ENCODE measurements around the gene TRAF6. TPM values are rescaled to one million over a fixed set of nuclear protein-coding genes. Genes with fewer than 3 reads are reported as not detected.
A peak's percentile ranks its signal among the peaks of the same experiment; 100 is the strongest.

The TRAF6 gene
- total and polyA plus RNA-seq, 10 of the 15 experiments (the other 5 are each of a cell fraction or from before 2014, with no cell fraction given), result 1.4 to 10.9 (median 7.0) TPM

DNA sequence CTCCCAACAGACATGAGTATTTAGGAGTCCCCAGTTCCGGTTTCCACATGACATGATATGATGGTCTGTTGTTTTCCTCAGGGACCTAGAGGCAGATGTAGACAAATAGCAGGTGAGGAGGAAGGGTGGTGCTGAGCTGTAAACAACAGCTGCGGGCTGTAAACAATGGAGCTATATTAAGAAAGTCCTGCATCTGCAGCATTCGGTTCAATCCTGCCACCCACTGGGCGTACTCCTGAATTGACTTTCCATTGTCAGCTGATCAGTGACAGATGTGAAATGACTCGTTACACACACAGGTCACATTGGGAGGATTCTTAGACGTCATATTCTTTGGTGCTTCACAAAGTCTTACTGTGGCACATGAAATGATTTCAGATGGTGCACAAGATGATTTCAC lies 30.9 kb upstream of the TRAF6 start (continued):
- TF ChIP-seq, protein P1, sequence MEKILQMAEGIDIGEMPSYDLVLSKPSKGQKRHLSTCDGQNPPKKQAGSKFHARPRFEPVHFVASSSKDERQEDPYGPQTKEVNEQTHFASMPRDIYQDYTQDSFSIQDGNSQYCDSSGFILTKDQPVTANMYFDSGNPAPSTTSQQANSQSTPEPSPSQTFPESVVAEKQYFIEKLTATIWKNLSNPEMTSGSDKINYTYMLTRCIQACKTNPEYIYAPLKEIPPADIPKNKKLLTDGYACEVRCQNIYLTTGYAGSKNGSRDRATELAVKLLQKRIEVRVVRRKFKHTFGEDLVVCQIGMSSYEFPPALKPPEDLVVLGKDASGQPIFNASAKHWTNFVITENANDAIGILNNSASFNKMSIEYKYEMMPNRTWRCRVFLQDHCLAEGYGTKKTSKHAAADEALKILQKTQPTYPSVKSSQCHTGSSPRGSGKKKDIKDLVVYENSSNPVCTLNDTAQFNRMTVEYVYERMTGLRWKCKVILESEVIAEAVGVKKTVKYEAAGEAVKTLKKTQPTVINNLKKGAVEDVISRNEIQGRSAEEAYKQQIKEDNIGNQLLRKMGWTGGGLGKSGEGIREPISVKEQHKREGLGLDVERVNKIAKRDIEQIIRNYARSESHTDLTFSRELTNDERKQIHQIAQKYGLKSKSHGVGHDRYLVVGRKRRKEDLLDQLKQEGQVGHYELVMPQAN (conservative IDR thresholded peaks at IDR 0.05), result no peak
- no peak for TF ChIP-seq KAT2A (conservative IDR thresholded peaks at IDR 0.05; ENCODE audit: control insufficient read depth, low read depth, low read length)
- TF ChIP-seq EED (IDR thresholded peaks at IDR 0.05; ENCODE audit: low read depth), result no peak
- TF ChIP-seq CEBPB (IDR thresholded peaks at IDR 0.05; ENCODE audit: borderline replicate concordance in 1 of 2, low read depth in 2 of 2, low read length in 2 of 2), result no peak
- TF ChIP-seq, protein P2, sequence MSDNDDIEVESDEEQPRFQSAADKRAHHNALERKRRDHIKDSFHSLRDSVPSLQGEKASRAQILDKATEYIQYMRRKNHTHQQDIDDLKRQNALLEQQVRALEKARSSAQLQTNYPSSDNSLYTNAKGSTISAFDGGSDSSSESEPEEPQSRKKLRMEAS (IDR thresholded peaks at IDR 0.05; ENCODE audit: low read depth, low read length), result no peak
- no peak for TF ChIP-seq BCL11A (IDR thresholded peaks at IDR 0.05; ENCODE audit: low read depth, low read length)
- TF ChIP-seq, protein P3, sequence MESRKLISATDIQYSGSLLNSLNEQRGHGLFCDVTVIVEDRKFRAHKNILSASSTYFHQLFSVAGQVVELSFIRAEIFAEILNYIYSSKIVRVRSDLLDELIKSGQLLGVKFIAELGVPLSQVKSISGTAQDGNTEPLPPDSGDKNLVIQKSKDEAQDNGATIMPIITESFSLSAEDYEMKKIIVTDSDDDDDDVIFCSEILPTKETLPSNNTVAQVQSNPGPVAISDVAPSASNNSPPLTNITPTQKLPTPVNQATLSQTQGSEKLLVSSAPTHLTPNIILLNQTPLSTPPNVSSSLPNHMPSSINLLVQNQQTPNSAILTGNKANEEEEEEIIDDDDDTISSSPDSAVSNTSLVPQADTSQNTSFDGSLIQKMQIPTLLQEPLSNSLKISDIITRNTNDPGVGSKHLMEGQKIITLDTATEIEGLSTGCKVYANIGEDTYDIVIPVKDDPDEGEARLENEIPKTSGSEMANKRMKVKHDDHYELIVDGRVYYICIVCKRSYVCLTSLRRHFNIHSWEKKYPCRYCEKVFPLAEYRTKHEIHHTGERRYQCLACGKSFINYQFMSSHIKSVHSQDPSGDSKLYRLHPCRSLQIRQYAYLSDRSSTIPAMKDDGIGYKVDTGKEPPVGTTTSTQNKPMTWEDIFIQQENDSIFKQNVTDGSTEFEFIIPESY (IDR thresholded peaks at IDR 0.05), result no peak
- TF ChIP-seq, protein P4, sequence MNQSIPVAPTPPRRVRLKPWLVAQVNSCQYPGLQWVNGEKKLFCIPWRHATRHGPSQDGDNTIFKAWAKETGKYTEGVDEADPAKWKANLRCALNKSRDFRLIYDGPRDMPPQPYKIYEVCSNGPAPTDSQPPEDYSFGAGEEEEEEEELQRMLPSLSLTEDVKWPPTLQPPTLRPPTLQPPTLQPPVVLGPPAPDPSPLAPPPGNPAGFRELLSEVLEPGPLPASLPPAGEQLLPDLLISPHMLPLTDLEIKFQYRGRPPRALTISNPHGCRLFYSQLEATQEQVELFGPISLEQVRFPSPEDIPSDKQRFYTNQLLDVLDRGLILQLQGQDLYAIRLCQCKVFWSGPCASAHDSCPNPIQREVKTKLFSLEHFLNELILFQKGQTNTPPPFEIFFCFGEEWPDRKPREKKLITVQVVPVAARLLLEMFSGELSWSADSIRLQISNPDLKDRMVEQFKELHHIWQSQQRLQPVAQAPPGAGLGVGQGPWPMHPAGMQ (IDR thresholded peaks at IDR 0.05; ENCODE audit: borderline replicate concordance), result no peak
- peak; percentile 90 for TF ChIP-seq IRF4 (IDR thresholded peaks at IDR 0.05; ENCODE audit: low read depth, low read length)
- TF ChIP-seq KDM1A (IDR thresholded peaks at IDR 0.05; ENCODE audit: borderline replicate concordance), result no peak
- TF ChIP-seq RFX5 (IDR thresholded peaks at IDR 0.05; ENCODE audit: low read depth, low read length), result no peak
- TF ChIP-seq, protein P5, sequence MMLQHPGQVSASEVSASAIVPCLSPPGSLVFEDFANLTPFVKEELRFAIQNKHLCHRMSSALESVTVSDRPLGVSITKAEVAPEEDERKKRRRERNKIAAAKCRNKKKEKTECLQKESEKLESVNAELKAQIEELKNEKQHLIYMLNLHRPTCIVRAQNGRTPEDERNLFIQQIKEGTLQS (IDR thresholded peaks at IDR 0.05; ENCODE audit: borderline replicate concordance, extremely low read depth, low read depth, low read length), result 0 out of 2 replicates have a peak, but pooled peaks have one; percentile 23
- no peak for TF ChIP-seq EZH2 (IDR thresholded peaks at IDR 0.05; ENCODE audit: borderline replicate concordance, control insufficient read depth, low read depth, low read length)
- peak in 1 of 2 experiments; percentile 33; a peak in 1 of 4 replicates for TF ChIP-seq IKZF2 (IDR thresholded peaks at IDR 0.05)
- TF ChIP-seq RAD21 (IDR thresholded peaks at IDR 0.05; ENCODE audit: insufficient read depth, low read depth, low read length), result peak; percentile 56
- TF ChIP-seq, protein P6, sequence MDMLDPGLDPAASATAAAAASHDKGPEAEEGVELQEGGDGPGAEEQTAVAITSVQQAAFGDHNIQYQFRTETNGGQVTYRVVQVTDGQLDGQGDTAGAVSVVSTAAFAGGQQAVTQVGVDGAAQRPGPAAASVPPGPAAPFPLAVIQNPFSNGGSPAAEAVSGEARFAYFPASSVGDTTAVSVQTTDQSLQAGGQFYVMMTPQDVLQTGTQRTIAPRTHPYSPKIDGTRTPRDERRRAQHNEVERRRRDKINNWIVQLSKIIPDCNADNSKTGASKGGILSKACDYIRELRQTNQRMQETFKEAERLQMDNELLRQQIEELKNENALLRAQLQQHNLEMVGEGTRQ (IDR thresholded peaks at IDR 0.05; ENCODE audit: borderline replicate concordance, low read depth, low read length), result peak; percentile 11; the same call in 1 of the 2 replicates
- TF ChIP-seq BMI1 (IDR thresholded peaks at IDR 0.05; ENCODE audit: borderline replicate concordance), result no peak
- TF ChIP-seq, protein P7, sequence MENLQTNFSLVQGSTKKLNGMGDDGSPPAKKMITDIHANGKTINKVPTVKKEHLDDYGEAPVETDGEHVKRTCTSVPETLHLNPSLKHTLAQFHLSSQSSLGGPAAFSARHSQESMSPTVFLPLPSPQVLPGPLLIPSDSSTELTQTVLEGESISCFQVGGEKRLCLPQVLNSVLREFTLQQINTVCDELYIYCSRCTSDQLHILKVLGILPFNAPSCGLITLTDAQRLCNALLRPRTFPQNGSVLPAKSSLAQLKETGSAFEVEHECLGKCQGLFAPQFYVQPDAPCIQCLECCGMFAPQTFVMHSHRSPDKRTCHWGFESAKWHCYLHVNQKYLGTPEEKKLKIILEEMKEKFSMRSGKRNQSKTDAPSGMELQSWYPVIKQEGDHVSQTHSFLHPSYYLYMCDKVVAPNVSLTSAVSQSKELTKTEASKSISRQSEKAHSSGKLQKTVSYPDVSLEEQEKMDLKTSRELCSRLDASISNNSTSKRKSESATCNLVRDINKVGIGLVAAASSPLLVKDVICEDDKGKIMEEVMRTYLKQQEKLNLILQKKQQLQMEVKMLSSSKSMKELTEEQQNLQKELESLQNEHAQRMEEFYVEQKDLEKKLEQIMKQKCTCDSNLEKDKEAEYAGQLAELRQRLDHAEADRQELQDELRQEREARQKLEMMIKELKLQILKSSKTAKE (IDR thresholded peaks at IDR 0.05; ENCODE audit: low read depth, poor library complexity, severe bottlenecking), result no peak
- TF ChIP-seq, protein P8, sequence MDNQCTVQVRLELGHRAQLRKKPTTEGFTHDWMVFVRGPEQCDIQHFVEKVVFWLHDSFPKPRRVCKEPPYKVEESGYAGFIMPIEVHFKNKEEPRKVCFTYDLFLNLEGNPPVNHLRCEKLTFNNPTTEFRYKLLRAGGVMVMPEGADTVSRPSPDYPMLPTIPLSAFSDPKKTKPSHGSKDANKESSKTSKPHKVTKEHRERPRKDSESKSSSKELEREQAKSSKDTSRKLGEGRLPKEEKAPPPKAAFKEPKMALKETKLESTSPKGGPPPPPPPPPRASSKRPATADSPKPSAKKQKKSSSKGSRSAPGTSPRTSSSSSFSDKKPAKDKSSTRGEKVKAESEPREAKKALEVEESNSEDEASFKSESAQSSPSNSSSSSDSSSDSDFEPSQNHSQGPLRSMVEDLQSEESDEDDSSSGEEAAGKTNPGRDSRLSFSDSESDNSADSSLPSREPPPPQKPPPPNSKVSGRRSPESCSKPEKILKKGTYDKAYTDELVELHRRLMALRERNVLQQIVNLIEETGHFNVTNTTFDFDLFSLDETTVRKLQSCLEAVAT (IDR thresholded peaks at IDR 0.05), result no peak
- TF ChIP-seq SP1 (IDR thresholded peaks at IDR 0.05; ENCODE audit: low read depth, low read length), result no peak
